HTR-8/SVneo (cell line): ENCODE data around the gene FLNB.

ENCODE experiments used
- DNase-seq: peaks from one replicate; pipeline ENCODE4 v3.0.0; 2011; ENCODE audit warnings: low spot score, mixed read lengths; ENCODE audit not compliant: insufficient read length
- FAIRE-seq: peaks from 2 replicates; lab custom pipeline; 2011; peaks lifted over from hg19 to GRCh38; lab: Jason Lieb, UNC

The FLNB gene

DNA sequence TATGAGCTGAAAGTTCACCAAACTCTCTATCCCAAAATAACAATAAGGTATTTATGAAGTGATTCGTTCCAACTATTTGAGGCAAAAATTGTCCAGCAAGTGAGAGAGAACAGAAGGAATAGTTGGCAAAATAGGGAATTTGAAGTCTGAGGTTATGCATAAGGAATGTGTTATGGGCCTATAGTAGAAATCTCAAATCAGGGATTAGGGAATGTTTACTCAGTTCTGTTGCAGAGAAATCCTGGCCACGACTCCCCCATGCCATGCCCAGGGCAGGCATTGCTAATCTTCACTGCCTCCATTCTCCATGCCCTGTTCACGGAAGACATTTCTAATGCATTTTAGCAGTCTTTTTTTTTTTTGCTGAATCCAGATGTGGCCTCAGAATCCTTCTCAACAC lies 58.6 kb downstream of the FLNB start:
- FAIRE-seq (no peak), DNase-seq (no peak)

DNA sequence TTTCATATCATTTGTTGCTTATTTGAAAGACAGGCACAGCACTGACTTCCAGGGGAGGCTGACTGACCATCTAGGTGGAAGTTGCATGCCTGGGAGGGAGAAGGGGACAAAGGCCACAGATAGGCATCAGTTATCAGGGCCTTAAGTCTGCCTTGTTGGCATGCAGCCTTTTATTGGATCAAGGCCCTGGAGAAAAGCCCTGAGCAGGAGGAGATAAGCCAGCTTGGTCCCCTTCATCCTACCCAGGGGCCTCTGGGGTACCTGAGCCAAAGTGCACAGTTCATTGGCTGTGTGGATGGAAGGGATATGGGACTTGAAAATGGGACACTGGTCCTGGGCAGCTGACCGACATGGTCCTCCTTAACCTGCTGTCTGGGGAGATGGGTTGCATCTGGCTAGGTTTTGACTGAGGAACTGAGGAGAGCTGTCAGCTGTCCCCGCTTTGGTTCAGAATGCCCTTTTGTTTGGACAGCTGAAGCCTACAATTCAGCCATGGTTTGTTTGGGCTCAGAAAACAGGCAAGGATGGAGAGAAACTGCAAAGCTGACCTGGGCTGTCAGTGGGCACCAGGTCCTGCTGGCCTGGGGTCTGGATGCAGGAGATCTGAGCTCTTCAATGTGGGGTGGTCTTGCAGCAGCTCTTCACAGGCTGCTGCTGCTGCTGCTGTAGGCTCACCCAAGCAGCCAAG lies 60.0 kb downstream of the FLNB start:
- DNase-seq (no peak), FAIRE-seq (peak; percentile 40)

DNA sequence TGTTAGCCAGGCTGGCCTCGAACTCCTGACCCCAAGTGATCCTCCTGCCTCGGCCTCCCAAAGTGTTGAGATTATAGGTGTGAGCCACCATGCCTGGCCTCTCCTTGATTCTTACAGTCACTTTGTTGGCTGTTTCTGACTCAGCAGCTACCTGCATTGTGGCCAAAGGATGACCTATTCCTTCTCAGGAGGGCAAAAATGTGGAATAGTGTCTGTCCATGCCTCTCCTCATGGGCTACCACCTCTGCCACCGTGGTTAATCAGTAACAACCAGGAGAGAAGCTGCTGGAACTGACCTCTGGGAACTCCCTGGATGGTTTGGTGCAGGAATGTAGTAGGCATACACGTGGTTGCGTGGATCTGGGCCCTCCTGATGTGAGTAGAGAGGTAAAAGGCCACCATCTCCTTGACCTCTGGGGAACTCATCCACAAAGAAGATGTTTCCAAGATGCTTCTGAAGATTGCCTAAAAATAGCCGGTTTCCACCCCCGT lies 63.3 kb downstream of the FLNB start:
- DNase-seq (no peak), FAIRE-seq (no peak)

DNA sequence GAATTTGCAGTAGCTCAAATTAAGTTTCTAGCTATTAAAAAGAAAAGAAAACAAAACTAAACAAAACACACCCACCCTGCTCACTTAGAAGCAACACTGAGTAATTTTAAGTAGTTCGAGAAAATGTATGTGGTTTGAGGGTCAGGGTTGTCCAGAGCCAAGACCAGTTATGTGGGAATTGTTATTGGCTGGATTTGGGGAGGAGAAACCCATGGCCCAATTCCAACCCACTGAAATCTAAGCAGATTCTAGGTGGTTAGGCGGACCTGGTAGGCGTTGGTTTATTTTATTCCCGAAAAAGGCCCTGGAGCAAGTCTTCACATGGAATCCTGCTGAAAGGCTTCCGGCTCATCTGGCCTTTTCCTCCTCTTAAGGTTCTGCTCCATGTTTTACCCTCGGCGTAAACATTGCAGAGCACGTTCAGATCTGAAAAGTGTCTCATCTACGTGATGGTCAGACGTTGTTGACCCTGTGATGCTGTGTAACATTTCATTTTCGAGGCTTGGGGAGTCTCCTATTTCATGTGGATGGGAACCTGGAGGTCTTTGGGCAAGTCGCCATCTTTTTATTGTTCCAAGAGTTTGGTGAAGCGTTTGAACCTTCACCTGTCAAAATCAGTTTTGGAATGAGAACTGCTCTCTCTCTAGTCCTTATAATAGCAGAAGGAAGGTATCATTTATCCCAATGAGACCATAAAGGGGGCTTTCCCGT lies 64.0 kb downstream of the FLNB start:
- FAIRE-seq: no peak
- DNase-seq: no peak

DNA sequence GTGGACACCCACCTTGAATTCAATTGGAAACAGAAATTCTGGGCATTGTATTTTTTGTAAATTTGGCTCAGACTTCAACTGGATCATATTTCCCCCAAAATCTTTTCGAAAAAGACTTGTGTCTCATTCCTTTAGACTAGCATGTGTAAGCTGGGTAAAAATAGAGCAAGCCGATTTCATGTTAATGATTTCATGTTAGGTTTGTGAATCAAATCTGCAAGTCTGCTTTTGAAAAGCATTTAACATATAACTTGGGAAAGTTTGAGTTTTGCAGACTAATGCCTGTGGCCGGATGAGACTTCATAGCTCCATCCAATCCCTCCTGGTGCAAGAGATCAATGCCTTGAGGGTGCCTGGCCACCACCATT lies 64.5 kb downstream of the FLNB start:
- DNase-seq (no peak), FAIRE-seq (no peak)

DNA sequence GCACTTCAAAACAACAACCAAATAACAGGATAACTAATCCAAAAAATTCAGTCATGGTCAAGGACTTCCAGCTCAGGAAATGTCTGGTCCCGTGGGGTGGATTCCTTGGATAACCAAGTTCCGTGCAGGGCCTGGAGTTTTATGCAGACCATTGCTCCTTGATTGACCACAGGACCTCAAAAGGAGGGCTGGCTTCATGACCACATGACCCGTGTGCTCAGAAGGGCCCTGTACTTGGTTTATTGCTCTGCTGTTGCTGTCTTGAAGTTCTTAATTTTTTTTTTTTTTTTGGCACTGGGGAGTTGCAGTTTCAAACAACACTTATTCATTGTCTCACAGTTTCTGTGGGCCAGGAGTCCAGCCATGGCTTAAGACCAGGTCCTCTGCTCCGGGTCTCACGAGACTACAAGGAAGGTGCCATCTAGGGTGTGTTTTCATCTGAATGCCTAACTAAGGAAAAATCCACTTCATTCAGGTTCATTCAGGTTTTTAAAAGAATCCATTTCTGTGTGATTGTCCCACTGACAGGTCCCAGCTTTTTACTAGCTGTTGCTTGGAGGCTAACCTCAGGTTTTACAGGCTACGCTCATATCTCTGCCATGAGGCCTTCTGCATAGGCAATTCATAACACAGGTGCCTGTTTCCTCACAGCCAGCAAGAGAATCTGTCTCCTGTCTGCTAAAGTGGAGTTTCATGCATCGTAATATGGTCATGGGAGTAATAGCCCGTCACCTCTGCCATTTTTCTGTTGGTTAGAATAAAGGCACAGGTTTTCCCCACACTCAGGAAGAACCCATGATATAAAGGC lies 65.3 kb downstream of the FLNB start:
- FAIRE-seq (no peak), DNase-seq (no peak)

DNA sequence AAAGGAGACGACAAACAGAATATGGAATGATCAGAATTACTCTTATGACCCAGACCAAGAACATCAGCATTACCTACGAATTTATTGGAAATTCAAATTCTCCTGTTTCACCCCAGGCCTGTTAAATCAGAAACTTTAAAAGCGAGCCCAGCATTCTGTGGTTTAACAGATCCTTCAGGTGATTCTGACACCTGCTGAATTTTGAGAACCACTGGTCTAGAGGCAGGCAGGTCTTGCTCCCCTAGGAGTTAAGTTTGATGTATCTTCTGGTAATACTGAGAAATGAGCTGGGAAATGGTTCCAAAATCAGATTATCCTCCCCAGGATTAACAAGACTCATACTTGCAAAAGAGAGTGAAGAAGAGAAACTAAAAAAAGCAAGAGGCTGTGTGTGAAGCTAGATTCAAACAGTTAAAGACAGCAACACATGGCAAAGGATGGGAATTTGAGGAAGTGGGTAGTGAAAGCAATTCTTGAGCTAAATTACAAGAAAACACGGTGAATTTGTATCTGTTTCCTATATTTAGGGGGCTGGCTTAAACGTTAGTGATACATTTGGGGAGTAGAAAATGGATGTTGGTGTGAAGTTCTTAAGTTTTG lies 66.0 kb downstream of the FLNB start:
- FAIRE-seq (no peak), DNase-seq (no peak)

DNA sequence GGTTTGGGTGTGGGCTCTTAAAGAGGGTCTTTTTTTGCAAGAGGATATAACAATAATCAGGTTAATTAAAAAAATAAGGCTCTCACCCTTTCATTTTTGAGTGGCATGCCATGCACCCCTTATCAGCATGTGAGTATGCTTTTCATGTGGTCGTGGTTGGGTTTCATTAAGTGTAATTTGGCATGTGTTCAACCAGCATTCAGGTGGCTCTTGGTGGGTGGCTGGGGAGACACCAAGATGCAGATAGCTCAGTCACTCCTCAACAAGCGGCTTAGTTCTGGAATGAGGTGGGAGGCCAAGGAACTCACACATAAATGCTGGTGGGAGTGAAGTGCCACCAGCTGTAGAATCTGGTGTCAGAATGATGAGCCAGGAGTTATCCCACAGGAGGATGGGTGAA lies 66.8 kb downstream of the FLNB start:
- no peak for DNase-seq

DNA sequence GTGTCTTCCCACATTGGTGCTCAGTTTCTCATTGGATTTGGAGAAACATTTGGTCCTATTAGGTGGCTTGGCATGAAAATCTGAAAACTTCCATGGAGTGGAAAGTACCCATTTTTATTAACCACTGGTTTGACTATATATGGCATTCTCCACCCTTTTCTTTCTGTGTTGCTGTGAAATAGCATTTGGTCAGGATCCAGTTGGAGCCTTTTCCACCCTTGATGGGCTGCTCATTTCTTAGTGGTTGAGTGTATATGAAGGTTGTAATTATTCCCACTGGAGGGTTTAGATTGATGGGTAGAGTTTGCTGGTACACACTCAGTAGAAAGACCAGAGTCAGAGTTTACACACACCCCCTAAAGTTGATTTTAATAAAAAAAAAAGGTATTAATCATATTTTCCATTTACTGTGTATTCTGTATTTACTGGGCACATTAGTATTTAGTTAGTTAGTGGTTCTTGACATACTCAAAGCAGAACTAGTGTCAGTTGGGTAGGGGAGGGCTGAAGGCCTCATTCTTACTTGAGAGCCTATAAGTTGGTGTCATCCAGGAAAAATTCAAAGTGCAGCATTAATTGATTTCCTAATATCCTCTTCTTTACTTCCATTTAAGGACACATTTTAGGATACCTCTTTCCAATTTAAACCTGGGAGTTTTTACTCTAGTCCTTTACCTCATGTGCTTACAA lies 69.5 kb downstream of the FLNB start:
- no peak for FAIRE-seq
- DNase-seq: no peak

More for the DNA sequence above, 66.8 kb downstream of the FLNB start:
- FAIRE-seq: no peak

DNA sequence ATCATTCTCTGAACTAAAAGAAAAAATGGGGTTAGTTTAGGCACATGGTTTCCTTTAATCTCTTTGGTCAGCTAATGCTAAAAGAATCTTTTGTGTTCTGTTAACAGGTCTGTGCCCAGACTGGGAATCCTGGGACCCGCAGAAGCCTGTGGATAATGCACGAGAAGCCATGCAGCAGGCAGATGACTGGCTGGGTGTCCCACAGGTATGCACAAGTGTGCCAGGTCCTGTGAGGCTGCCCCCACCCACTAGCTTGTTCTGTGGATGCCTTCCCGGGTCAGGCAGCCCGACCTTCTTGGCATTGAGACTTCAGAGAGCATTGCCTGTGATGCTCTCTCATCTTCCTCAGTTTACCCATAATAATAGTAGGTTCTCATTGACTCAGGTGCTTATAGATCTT lies 70.4 kb downstream of the FLNB start:
- DNase-seq (no peak), FAIRE-seq (no peak)

DNA sequence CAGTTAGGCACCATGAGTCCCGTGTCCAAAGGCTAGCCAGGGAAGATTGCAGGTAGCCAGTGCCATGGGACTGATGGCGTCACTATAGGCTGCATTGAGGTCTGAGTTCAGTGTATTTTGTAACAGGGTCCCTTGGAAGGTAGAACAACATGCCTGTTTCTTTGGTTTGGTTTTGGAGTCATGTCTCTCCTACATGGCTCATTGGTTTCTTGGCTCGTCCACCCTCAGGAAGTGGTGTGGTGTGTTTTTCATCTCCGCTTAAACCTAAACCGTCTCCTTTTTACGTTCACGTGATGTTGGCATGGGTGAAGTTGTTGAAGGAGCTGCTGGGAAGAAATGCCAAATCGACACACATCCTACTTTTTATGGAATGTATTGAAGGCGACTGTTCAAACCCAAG lies 71.6 kb downstream of the FLNB start:
- FAIRE-seq (peak; percentile 26), DNase-seq (no peak)

DNA sequence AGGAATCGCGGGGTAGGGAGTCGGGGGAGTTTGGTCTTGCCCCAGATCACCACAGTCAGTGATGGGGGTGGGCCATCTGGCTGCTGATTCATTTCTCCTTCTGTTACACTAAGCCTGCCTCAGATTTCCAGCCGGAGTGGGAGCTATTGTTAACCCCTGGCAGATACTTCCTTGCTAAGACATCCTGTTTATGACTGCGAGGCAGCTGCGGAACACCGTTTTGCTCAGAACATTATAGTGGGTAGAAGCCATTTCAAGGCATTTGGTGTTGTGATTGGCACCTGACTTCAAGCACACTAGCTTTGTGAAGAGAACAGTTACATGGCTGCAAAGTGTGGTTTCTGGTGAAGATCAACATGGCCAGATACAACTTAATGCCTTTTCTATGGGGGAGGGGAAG lies 73.8 kb downstream of the FLNB start:
- DNase-seq (peak; percentile 49), FAIRE-seq (peak; percentile 63)

DNA sequence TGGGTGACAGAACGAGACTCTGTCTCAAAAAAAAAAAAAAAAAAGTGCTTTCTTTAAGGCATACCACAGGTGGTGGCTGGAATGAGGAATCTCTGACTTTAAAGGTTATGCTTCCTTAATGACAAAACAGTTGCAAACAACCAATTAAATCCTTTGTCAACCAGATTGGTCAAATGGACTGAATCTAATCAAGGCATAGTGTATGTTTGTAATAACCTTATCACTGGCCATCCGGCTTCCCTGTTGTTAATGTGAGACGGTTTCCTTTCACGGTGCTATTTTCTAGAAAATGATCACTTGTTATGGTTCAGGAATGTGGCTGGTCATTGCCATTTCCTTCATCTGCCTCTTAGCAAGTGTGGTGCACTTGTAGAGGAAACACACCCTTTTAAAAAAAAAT lies 75.9 kb downstream of the FLNB start:
- DNase-seq (no peak), FAIRE-seq (no peak)

DNA sequence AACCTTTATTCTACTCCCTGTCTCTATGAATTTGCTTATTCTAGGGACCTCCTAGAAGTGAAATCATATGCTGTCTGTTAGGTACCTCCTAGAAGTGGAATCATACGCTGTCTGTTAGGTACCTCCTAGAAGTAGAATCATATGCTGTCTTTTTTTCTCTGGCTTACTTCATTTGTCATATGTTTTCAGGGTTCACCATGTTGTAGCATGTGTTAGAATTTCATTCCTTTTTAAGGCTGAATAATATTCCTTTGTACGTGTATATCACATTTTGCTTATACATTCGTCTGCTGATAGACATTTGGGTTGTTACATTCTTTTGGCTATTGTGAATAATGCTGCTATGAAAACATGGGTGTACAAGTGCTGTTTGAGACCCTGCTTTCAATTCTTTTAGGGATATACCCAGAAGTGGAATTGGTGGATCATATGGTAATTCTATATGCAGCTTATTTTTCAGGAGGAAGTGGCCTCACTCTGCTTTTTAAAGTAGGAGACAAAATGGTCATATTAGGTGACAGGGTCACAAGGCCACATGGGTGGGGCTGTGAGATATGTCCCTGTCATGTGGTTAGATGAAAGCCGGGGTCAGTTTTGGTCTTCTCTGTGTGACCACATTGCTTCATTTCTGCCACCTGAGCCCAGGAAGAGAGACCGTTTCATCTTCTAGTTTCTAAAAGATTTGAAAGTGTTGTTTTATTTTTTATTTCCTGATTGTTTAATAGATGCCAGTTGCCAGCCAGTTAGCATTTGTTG lies 76.7 kb downstream of the FLNB start:
- no peak for FAIRE-seq
- no peak for DNase-seq

DNA sequence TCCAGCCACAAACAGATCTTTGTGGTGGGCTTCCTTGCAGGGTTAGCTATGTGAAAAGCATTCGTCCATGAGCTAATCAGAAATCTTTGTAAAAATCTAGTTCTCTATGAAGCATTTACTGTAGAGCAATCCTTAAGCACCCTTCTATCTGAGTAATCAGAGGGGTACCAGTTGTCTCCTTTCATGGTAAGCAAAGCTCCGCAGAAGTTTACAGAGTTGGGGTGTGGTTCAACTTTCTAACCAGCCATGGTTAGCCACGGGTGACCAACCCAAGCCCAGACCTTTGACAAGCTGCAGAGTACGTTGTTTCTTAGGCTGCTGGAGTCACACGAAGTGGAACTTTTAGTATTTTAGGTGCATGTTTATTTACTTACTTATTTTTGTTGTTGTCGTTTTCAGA lies 77.4 kb downstream of the FLNB start:
- no peak for DNase-seq
- FAIRE-seq: no peak

DNA sequence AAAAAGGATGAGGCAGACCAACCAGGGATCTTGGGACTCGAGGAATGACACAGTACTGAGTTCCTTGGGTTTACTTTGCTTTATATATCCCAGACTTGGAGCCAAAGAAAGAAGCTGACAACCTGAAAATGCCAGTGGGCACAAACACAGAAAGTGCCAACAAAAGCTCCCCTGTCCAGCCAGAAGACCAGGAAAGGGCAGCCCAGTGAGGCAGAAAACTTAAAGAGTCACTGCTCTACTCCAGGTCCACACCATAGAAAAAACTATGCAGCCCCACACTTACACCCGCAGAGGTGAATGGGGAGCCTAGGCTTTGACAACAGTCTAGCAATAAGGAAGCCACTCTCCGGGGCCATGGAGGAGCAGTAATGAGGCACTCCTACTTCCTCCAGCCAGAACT lies 80.3 kb downstream of the FLNB start:
- FAIRE-seq (no peak), DNase-seq (no peak)

DNA sequence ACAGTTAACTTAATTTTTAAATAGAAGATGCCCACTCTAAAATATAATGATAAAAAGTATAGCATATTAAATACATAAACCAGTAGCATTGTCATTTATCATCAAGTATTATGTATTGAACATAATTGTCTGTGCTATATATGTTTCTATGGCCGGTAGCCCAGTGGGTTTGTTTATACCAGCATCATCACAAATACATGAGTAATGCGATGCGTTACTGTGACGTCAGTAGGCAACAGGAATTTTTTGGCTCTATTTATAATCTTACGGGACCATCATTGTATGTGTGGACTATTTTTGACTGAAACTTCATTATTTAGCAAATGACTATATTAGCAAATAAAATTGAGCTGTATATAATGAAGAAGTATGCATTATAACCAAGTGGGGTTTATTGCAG lies 82.1 kb downstream of the FLNB start:
- DNase-seq (no peak), FAIRE-seq (no peak)

DNA sequence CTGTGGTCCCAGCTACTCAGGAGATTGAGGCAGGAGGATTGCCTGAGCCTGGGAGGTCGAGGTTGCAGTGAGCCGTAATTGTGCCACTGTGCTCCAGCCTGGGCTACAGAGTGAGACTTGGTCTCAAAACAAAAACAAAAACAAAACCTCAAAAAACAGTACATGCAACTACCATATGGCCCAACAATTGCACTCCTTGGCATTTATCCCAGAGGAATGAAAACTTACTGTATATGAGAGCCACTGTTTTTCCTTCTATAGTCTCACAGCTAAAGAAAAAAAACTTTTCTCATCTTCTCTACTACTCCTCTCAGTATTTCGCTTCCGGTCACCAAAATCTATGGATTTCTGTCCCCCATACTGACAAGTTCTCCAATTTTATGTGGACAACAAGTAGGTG lies 84.3 kb downstream of the FLNB start:
- FAIRE-seq (no peak), DNase-seq (no peak)

DNA sequence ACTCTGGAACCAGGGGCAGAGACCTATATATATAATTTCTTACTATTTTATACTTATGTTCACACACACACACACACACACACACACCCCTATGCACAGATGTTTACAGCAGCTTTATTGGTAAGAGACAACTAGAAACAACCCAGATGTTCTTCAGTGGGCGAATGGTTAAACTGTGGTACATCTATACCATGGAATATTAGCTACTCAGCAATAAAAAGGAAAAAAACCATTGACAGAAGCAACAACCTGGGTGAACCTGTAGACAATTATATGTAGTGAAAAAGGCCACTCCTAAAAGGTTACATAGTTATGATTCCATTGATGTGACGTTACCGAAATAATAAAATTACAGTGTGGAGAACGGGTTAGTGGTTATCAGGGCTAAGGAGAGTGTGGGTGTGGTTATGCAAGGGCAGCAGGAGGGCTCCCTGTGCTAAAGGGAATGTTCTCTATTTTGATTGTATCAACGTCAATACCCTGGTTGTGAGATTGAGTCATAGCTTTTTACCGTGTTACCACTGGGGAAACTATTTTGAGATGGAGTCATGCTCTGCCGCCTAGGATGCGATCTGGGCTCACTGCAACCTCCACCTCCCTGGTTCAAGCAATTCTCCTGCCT lies 85.5 kb downstream of the FLNB start:
- peak; percentile 63 for DNase-seq
- FAIRE-seq: peak; percentile 57
